Measurements from ENCODE around the gene MFSD6.

The MFSD6 gene

GRCh38 chr2:190532581-190532980, 124.4 kb downstream of the MFSD6 start:
- no peak for DNase-seq (ENCODE audit: low spot score)

GRCh38 chr2:190533175-190533967, 125.2 kb downstream of the MFSD6 start:
- no peak for DNase-seq (ENCODE audit: low spot score)

GRCh38 chr2:190533968-190534309, 125.8 kb downstream of the MFSD6 start:
- no peak for DNase-seq (ENCODE audit: low spot score)

DNA sequence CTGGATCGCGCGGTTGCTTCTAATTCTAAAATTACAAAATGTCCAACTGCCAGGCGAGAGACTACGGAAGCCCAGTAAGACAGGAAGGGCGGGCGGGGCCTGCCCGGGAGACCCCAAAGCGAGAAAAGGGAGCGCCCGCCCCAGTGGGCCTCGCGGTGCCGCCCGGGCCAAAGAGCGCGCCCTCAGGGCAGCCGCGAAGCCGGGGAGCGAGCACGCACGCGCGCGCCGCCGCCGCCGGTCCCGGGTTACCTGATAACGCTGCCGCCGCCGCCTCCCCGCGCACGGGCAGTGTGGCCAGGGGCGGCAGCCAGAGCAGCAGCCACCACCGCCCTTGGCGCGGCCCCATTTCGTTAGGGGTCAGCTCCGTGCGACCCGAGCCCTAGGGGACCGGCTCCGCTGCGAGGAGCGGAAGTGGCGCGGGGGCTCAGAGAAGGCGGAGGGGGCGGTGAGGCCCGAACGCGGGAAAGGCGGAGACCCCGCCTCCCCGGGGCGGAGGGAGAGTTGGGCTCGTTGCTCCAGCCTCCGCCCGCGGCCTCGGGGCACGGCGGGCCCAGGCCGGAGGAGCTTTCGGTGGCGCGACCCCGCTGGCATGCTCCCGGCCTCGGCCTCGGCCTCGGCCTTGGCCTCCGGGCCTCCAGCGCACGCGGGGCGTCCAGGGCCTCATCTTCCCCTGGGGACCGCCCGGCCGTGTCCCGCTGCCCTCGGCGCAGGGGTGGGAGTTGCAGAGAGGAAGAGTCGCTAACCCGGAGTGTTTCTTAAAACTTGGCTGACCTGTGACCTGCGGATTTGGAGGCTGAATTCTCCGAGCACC, 126.4 kb downstream of the MFSD6 start, which contains the start of gene NEMP2:
Gene NEMP2, minus strand, starts transcription at position 413 of the 811 bp plus-strand sequence. Its CDS starts 67 bp downstream, at position 346.
- DNase-seq (ENCODE audit: low spot score), result peak; percentile 72

GRCh38 chr2:190535121-190535439, 126.9 kb downstream of the MFSD6 start:
- no peak for DNase-seq (ENCODE audit: low spot score)

DNA sequence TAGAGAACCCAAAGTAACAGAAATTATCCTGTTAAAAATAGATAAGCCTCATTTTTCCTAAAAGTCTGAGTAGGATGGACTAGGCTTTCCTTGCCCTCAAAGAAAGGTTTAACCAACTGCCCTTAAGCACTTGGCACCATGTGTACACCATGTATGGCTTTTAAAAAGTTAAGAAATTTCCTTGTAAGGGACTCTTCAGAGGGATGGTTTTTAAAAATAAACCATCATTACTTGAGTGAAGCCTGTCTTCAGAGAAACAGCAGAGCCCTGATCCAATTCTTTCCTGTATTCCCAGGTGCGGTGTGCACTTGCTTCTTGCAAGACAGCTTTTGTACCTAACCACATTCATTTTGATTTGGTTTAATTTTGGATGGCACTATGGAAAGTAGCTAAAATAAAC, 127.4 kb downstream of the MFSD6 start:
- no peak for DNase-seq (ENCODE audit: low spot score)

GRCh38 chr2:190537765-190538164, 129.6 kb downstream of the MFSD6 start:
- DNase-seq (ENCODE audit: low spot score), result no peak

- no peak for DNase-seq (ENCODE audit: low spot score)
Observed at GRCh38 chr2:190538201-190538600, 130.0 kb downstream of the MFSD6 start.

GRCh38 chr2:190540048-190540447, 131.9 kb downstream of the MFSD6 start:
- no peak for DNase-seq (ENCODE audit: low spot score)

GRCh38 chr2:190545093-190545492, 136.9 kb downstream of the MFSD6 start:
- DNase-seq (ENCODE audit: low spot score), result no peak

DNA sequence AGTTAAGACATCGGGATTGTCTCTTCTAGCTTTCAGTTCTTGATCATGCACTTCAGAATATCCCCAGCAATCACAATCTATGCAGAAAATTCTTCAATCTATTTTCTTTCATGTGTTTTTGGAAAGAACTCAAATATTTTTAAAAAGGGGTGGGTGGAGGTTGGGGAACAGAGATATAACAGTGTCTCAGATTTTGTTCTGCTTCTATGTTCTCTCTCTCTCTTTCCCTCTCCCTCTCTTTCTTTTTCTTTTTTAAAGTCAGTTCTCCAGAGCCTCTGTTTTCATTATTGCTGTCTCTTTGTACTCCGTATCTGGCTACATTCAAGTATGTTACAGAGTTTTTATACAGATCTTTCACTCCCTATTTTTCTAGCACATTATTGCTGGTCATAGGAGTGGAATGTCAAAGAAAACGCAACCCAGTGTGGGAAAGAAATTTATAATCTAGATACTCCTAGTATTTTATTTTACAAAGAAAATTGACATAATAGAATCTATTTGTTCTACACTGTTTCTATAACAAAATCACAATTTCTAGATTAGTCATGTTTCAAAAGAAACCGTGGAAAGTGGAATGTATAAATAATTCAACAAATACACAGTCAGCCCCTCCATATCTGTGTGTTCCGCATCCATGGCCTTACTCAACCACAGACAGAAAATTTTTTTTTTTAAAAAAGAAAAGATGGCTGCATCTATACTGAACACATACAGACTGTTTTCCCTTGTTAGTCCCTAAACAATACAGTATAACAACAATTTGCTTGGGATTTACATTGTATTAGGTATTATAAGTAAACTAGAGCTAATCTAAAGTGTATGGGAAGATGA, 137.6 kb downstream of the MFSD6 start:
- no peak for DNase-seq (ENCODE audit: low spot score)

DNA sequence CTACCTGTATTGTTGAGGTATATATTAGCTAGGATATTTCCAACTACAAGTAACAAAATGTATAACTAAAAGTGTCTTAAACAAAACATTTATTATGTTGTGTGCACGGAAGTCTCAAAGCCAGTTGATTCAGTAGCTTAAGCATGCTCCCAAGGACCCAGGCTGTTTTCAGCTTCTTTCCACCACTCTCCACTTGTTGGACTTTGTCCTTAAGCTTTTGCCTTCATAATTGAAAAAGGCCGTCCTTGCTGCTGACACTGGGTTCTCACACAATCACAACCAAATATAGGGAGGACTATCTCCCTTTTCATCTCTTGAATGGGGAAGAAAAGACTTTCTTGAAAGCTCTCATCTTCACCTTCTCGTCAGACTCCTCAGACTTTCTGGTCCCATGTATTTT, 138.6 kb downstream of the MFSD6 start:
- DNase-seq (ENCODE audit: low spot score), result no peak

DNA sequence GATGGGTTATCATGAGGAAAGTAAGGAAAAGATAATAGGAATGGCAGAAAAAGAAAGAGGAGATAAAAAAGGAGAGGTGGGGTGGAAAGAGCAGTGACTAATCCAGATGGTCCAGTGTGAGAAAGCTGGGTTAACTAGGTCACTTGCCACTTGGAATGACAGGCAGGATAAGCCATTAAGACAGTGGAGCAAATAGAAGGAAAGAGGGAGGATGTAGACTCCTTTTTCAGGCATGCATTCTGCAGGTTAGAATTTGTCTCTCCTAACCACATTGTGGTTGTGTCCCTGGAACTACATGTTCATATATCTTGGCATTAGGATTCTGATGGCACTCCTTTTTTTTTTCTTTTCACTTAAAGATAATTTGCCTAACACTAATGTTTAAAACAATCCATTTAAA, 139.7 kb downstream of the MFSD6 start:
- DNase-seq (ENCODE audit: low spot score), result no peak

DNA sequence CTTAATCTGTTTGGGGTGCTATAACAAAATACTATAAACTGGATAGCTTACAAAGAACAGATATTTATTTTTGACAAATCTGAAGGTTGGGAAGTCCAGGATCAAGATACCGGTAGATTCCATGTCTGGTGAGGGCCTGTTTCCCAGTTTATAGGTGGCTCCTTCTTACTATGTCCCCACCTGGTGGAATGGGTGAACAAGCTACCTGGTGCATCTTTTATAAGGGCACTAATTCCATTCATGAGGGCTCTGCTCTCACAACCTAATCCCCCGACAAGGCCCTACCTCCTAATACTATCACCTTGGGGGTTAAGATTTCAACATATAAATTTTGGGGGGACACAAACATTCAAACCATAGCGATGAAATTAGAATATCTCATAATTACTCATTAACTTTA, 142.0 kb downstream of the MFSD6 start:
- DNase-seq (ENCODE audit: low spot score), result no peak
